ENCODE measurements around the gene SLC38A3. TPM values are rescaled to one million over a fixed set of nuclear protein-coding genes. Genes with fewer than 3 reads are reported as not detected.

The SLC38A3 gene
- total RNA-seq, 1 experiment from 2014 or later = 16.8 TPM

DNA sequence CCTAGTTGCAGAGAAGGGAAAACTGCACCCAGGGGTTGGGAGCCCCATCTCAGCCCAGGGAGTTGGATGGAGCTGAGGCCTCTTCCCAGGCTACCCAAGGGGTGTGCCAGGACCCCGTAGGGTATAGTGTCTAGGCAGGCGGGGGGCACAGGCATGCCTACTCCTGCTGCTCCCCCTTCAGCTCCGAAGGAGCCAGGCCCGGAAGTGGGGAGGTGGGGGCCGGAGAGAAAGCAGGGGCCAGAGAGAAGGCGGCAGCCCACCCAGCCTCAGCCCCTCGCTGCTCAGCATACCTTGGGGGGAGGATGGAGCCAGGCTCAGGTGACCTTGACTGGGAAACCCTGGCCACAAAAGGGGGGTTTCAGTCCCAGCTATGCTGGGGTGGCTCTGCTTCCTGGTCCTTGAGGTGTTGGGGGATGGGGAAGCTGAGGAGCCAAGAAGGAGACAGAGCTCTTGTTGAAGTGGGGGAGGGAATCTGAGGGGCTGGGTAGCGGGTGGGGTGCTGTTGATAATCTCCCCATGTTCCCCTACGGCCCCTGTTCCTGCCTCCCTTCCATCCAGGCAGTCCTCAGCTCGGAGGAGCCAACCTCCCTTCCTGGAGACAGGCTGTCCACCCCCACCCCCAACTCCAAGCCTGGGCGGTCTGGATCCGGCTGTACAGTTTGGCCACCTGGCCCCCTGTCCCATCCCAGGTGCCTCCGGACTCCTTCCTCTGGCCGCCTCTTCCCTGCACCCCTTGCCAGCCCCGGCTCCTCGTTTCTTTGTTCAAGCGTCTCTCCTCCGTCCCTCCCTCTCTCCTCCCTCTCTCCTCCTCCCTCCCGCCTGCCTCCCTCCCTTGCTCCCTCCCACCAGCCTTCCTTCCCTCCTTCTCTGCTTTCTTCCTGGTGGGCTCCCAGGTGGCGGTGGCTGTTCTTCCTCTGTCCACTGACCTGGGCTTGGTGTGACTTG is 48.2 kb upstream of the SLC38A3 start:
- POLR2A ChIA-PET = interaction anchor here (0.7 kb wide), 1 partner anchor 18 kb away, joined by 3 read pairs; no protein-coding TSS in a partner anchor
- Mint-ChIP-seq H3K36me3 (ENCODE audit: insufficient read depth, unreplicated experiment) (peaks cover 14% of the 10 kb centered on the region), H3K4me1 (ENCODE audit: low read depth, unreplicated experiment) (peaks cover 30% of the 10 kb centered on the region), H3K9me3 (ENCODE audit: unreplicated experiment) (no peaks in the 10 kb centered on the region), H3K27ac (ENCODE audit: unreplicated experiment) (no peak overlapping the region), H3K4me3 (ENCODE audit: unreplicated experiment) (peak overlapping the region; percentile 90), H3K27me3 (ENCODE audit: insufficient read depth, unreplicated experiment) (no peaks in the 10 kb centered on the region)
- no peak for DNase-seq
- intact Hi-C loops (cut with micrococcal nuclease; ENCODE audit: unreplicated experiment) = no loop called here
- H3K4me3 ChIP-seq (ENCODE audit: low read depth, low read length) = peak overlapping the region; percentile 70; the same call in 1 of the 2 replicates
- TF ChIP-seq, protein P1, sequence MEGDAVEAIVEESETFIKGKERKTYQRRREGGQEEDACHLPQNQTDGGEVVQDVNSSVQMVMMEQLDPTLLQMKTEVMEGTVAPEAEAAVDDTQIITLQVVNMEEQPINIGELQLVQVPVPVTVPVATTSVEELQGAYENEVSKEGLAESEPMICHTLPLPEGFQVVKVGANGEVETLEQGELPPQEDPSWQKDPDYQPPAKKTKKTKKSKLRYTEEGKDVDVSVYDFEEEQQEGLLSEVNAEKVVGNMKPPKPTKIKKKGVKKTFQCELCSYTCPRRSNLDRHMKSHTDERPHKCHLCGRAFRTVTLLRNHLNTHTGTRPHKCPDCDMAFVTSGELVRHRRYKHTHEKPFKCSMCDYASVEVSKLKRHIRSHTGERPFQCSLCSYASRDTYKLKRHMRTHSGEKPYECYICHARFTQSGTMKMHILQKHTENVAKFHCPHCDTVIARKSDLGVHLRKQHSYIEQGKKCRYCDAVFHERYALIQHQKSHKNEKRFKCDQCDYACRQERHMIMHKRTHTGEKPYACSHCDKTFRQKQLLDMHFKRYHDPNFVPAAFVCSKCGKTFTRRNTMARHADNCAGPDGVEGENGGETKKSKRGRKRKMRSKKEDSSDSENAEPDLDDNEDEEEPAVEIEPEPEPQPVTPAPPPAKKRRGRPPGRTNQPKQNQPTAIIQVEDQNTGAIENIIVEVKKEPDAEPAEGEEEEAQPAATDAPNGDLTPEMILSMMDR (IDR thresholded peaks at IDR 0.05; ENCODE audit: insufficient read depth in 1 of 2, low read depth in 1 of 2, low read length in 1 of 2, severe bottlenecking in 1 of 2, unreplicated experiment in 1 of 2) = no peak
- no peaks in the 10 kb centered on the region for H3K36me3 ChIP-seq (ENCODE audit: control insufficient read depth, insufficient read depth, low read length)
- H3K27me3 ChIP-seq (replicated peaks; ENCODE audit: control insufficient read depth, insufficient read depth, low read length) = no peaks in the 10 kb centered on the region
- H3K9me3 ChIP-seq = no peaks in the 10 kb centered on the region
- H3K4me1 ChIP-seq = peaks cover 25% of the 10 kb centered on the region
- BruUV-seq (replicated peaks) = no TSS peak
- CTCF ChIA-PET = interaction anchor here (0.7 kb wide), 1 partner anchor 9 kb away, joined by 5 read pairs; no protein-coding TSS in a partner anchor

DNA sequence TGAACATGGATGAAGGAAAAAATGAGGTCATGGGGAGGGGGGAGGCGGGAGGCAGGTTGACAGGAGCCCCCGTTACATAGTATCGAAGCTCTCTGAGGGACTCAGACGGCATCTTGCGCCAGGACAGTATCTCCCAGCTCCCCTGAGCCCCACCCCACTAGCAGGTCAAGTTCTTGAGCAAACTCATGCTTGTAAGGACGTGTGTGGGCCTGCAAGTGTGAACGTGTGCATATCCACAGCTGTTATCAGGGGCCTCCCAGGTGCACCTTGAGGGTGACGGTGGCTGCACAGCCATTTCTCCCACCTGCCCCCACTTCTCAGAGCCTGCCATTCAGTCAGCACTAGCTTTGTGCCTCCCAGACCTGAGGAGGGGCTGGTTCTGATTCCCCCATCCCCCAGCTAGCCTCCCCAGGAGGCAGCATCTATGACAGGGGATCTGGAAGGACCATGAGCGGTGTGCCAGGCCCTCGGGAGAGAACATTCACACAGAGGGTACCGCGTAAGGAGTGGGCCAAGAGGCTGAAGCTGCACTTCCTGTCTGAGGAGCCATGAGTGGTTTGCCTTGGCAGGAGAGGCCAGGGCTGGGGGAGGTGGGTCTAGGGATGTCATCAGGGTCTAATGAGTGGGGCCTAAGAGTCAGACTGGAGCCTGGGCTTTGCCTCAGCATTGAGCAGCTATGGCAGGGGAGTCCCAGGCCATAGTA is 47.1 kb upstream of the SLC38A3 start:
- ChIA-PET CTCF (interaction anchor here (0.6 to 0.9 kb wide), 2 partner anchors 41 to 64 kb away, joined by 3 to 6 read pairs; no protein-coding TSS in a partner anchor), POLR2A (no interaction called here)
- Histone ChIP-seq H3K4me3 (ENCODE audit: low read depth, low read length) (no peak overlapping the region), H3K36me3 (ENCODE audit: control insufficient read depth, insufficient read depth, low read length) (no peaks in the 10 kb centered on the region), H3K27me3 (replicated peaks; ENCODE audit: control insufficient read depth, insufficient read depth, low read length) (no peaks in the 10 kb centered on the region), H3K4me1 (peaks cover 25% of the 10 kb centered on the region), H3K9me3 (no peaks in the 10 kb centered on the region)
- TF ChIP-seq, protein P1 (IDR thresholded peaks at IDR 0.05; ENCODE audit: insufficient read depth in 1 of 2, low read depth in 1 of 2, low read length in 1 of 2, severe bottlenecking in 1 of 2, unreplicated experiment in 1 of 2) = no peak
- Mint-ChIP-seq H3K27me3 (ENCODE audit: insufficient read depth, unreplicated experiment) (no peaks in the 10 kb centered on the region), H3K36me3 (ENCODE audit: insufficient read depth, unreplicated experiment) (peaks cover 14% of the 10 kb centered on the region), H3K4me1 (ENCODE audit: low read depth, unreplicated experiment) (peaks cover 30% of the 10 kb centered on the region), H3K27ac (ENCODE audit: unreplicated experiment) (no peak overlapping the region), H3K4me3 (ENCODE audit: unreplicated experiment) (peak overlapping the region; percentile 53), H3K9me3 (ENCODE audit: unreplicated experiment) (no peaks in the 10 kb centered on the region)
- intact Hi-C loops (cut with micrococcal nuclease; ENCODE audit: unreplicated experiment) = no loop called here
- DNase-seq = no peak
- BruUV-seq (replicated peaks) = no TSS peak

DNA sequence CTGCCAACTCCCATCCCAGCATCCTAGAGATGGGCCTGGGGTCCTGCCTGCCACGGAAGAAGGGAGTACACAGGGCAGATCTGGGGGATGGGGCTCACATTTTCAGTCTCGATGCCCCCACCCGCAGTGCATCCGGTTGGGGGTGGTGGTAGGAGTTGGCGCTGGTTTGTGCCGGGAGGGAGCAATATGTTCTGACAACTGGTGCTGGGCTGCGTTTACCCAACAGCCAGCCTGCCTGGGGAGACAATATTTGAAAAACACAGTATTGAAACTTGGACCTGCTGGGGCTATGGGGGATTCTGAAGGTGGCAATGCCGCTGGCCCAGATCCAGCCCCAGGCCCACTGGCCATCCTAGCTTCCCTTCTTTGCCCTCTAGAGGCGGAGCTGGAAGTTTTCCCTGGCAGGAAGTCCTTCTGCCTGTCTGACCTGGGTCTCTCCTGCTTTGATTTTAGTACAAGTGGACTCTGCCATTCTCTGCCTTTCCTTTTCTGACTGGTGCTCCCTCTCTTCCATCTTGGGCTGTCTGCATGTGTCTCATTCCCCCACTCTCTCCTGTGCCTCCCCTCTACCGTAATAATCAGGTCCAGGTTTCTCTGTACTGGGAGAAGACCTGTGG is 46.4 kb upstream of the SLC38A3 start:
- Mint-ChIP-seq H3K4me1 (ENCODE audit: low read depth, unreplicated experiment) (peaks cover 27% of the 10 kb centered on the region), H3K36me3 (ENCODE audit: insufficient read depth, unreplicated experiment) (peaks cover 14% of the 10 kb centered on the region), H3K4me3 (ENCODE audit: unreplicated experiment) (no peak overlapping the region), H3K27ac (ENCODE audit: unreplicated experiment) (peak overlapping the region; percentile 50), H3K9me3 (ENCODE audit: unreplicated experiment) (no peaks in the 10 kb centered on the region), H3K27me3 (ENCODE audit: insufficient read depth, unreplicated experiment) (no peaks in the 10 kb centered on the region)
- no peaks in the 10 kb centered on the region for H3K27me3 ChIP-seq (replicated peaks; ENCODE audit: control insufficient read depth, insufficient read depth, low read length)
- ChIA-PET POLR2A (no interaction called here), CTCF (interaction anchor here (0.6 kb wide), 1 partner anchor 41 kb away, joined by 6 read pairs; no protein-coding TSS in a partner anchor)
- TF ChIP-seq, protein P1 (IDR thresholded peaks at IDR 0.05; ENCODE audit: insufficient read depth in 1 of 2, low read depth in 1 of 2, low read length in 1 of 2, severe bottlenecking in 1 of 2, unreplicated experiment in 1 of 2) = no peak
- BruUV-seq (replicated peaks) = no TSS peak
- DNase-seq = no peak
- no peaks in the 10 kb centered on the region for H3K9me3 ChIP-seq
- H3K36me3 ChIP-seq (ENCODE audit: control insufficient read depth, insufficient read depth, low read length) = no peaks in the 10 kb centered on the region
- intact Hi-C loops (cut with micrococcal nuclease; ENCODE audit: unreplicated experiment) = no loop called here
- peaks cover 25% of the 10 kb centered on the region for H3K4me1 ChIP-seq
- H3K4me3 ChIP-seq (ENCODE audit: low read depth, low read length) = no peak overlapping the region
